ENCODE results near the gene HSPA9. TPM values are rescaled to one million over a fixed set of nuclear protein-coding genes. Genes with fewer than 3 reads are reported as not detected.
A peak's percentile ranks its signal among the peaks of the same experiment; 100 is the strongest.

The HSPA9 gene
- total RNA-seq, 1 experiment from 2014 or later, result 424 TPM

- Histone ChIP-seq H3K27ac (ENCODE audit: low read length) (no peak overlapping the region), H3K4me1 (ENCODE audit: control insufficient read depth, insufficient read depth, low read length) (peaks cover 14% of the 10 kb centered on the region), H3K27me3 (ENCODE audit: control insufficient read depth, insufficient read depth, low read length) (no peaks in the 10 kb centered on the region), H3K4me3 (ENCODE audit: low read depth in 2 of 2, low read length in 2 of 2) (no peak overlapping the region), H3K9me3 (ENCODE audit: control insufficient read depth, insufficient read depth, low read depth, low read length) (no peaks in the 10 kb centered on the region), H3K36me3 (ENCODE audit: control insufficient read depth, insufficient read depth, low read length) (peaks cover 16% of the 10 kb centered on the region)
- TF ChIP-seq POLR2AphosphoS5 (IDR thresholded peaks at IDR 0.05; ENCODE audit: low read depth, low read length) (no peak), SIN3A (IDR thresholded peaks at IDR 0.05; ENCODE audit: borderline replicate concordance, insufficient read depth, low read depth, low read length) (no peak), CTCF (IDR thresholded peaks at IDR 0.05) (no peak), TCF7L2 (IDR thresholded peaks at IDR 0.05; ENCODE audit: low read depth, low read length) (no peak), REST (IDR thresholded peaks at IDR 0.05; ENCODE audit: insufficient read depth in 1 of 2, low read depth in 2 of 2, low read length in 1 of 2) (no peak)
- intact Hi-C loops (cut with micrococcal nuclease; ENCODE audit: unreplicated experiment) (no loop called here), in situ Hi-C loops (cut with HindIII; ENCODE audit: low pct_unique_long_range_greater_than_20kb, low sequenced_read_pairs) (no loop called here)
- CTCF ChIA-PET, result no interaction called here
- ATAC-seq (no peak), DNase-seq (ENCODE audit: low read depth, low spot score) (no peak)
- POLR2A ChIA-PET, result interaction anchor here (0.6 kb wide), 1 partner anchor 16 kb away, joined by 3 read pairs; no protein-coding TSS in a partner anchor
- BruUV-seq (replicated peaks), result no TSS peak
Observed at GRCh38 chr5:138545919-138546562, 29.2 kb downstream of the HSPA9 start.

GRCh38 chr5:138544181-138545134 lies 30.7 kb downstream of the HSPA9 start:
- no peak for ATAC-seq
- in situ Hi-C loops (cut with HindIII; ENCODE audit: low pct_unique_long_range_greater_than_20kb, low sequenced_read_pairs), result no loop called here
- TF ChIP-seq REST (IDR thresholded peaks at IDR 0.05; ENCODE audit: insufficient read depth in 1 of 2, low read depth in 2 of 2, low read length in 1 of 2), result no peak
- no peak for TF ChIP-seq POLR2AphosphoS5 (IDR thresholded peaks at IDR 0.05; ENCODE audit: low read depth, low read length)
- no peak for TF ChIP-seq CTCF (IDR thresholded peaks at IDR 0.05)
- no peak for TF ChIP-seq SIN3A (IDR thresholded peaks at IDR 0.05; ENCODE audit: borderline replicate concordance, insufficient read depth, low read depth, low read length)
- TF ChIP-seq TCF7L2 (IDR thresholded peaks at IDR 0.05; ENCODE audit: low read depth, low read length), result no peak

More at GRCh38 chr5:138544181-138545134, 30.7 kb downstream of the HSPA9 start:
- Histone ChIP-seq H3K4me1 (ENCODE audit: control insufficient read depth, insufficient read depth, low read length) (peaks cover 29% of the 10 kb centered on the region), H3K27me3 (ENCODE audit: control insufficient read depth, insufficient read depth, low read length) (no peaks in the 10 kb centered on the region), H3K36me3 (ENCODE audit: control insufficient read depth, insufficient read depth, low read length) (peaks cover 31% of the 10 kb centered on the region), H3K27ac (ENCODE audit: low read length) (peak overlapping the region; percentile 95), H3K9me3 (ENCODE audit: control insufficient read depth, insufficient read depth, low read depth, low read length) (no peaks in the 10 kb centered on the region), H3K4me3 (ENCODE audit: low read depth in 2 of 2, low read length in 2 of 2) (peak overlapping the region; percentile 90 to 95)
- intact Hi-C loops (cut with micrococcal nuclease; ENCODE audit: unreplicated experiment), result no loop called here
- POLR2A ChIA-PET, result interaction anchor here (0.5 to 1.5 kb wide), 5 partner anchors 7 to 1781 kb away, joined by 3 to 11 read pairs (median 4); no protein-coding TSS in a partner anchor
- BruUV-seq (replicated peaks), result no TSS peak
- CTCF ChIA-PET, result no interaction called here
- DNase-seq (ENCODE audit: low read depth, low spot score), result no peak
